Measurements from ENCODE around the gene PI4K2B. TPM values are rescaled to one million over a fixed set of nuclear protein-coding genes. Genes with fewer than 3 reads are reported as not detected.
A peak's percentile ranks its signal among the peaks of the same experiment; 100 is the strongest.

Gene PI4K2B
- total and polyA plus RNA-seq, 4 experiments from 2014 or later = 13.5 to 15.3 (median 14.5) TPM

- Histone ChIP-seq H3K9me3 (ENCODE audit: control insufficient read depth in 1 of 2, low read length in 2 of 2) (no peaks in the 10 kb centered on the region), H3K4me1 (ENCODE audit: insufficient read depth, low read length) (no peaks in the 10 kb centered on the region), H3K4me3 (ENCODE audit: low read length in 2 of 2) (no peak overlapping the region), H3K27me3 (ENCODE audit: insufficient read depth, low read length) (no peaks in the 10 kb centered on the region), H3K36me3 (ENCODE audit: insufficient read depth, low read length) (no peaks in the 10 kb centered on the region), H3K27ac (ENCODE audit: low read depth, low read length) (no peak overlapping the region)
- Mint-ChIP-seq H3K27ac (no peak overlapping the region), H3K4me3 (no peak overlapping the region), H3K9me3 (peaks cover 0 to 2% (median 0%) of the 10 kb centered on the region in 8 donors), H3K4me1 (no peaks in the 10 kb centered on the region), H3K36me3 (no peaks in the 10 kb centered on the region), H3K27me3 (peaks cover 9 to 26% of the 10 kb centered on the region in 2 donors)
- intact Hi-C loops (cut with micrococcal nuclease) = no loop called here
- CTCF ChIA-PET (ENCODE audit: partially characterized antibody) = interaction anchor here (0.7 kb wide), 1 partner anchor 9 kb away, joined by 3 read pairs; no protein-coding TSS in a partner anchor
- POLR2A ChIA-PET (ENCODE audit: partially characterized antibody) = no interaction called here
- no peak for DNase-seq
Measured at GRCh38 chr4:25303578-25303977, 69.7 kb downstream of the PI4K2B start.

GRCh38 chr4:25306518-25307057 lies 72.8 kb downstream of the PI4K2B start:
- ChIA-PET POLR2A (ENCODE audit: partially characterized antibody) (no interaction called here), CTCF (ENCODE audit: partially characterized antibody) (no interaction called here)
- Mint-ChIP-seq H3K36me3 (no peaks in the 10 kb centered on the region), H3K9me3 (peaks cover 0 to 2% (median 0%) of the 10 kb centered on the region in 8 donors), H3K27ac (no peak overlapping the region), H3K4me3 (no peak overlapping the region), H3K27me3 (peaks cover 7 to 18% of the 10 kb centered on the region in 2 donors), H3K4me1 (no peaks in the 10 kb centered on the region)
- Histone ChIP-seq H3K27me3 (ENCODE audit: insufficient read depth, low read length) (no peaks in the 10 kb centered on the region), H3K27ac (ENCODE audit: low read depth, low read length) (no peak overlapping the region), H3K4me1 (ENCODE audit: insufficient read depth, low read length) (no peaks in the 10 kb centered on the region), H3K9me3 (ENCODE audit: control insufficient read depth in 1 of 2, low read length in 2 of 2) (no peaks in the 10 kb centered on the region), H3K36me3 (ENCODE audit: insufficient read depth, low read length) (no peaks in the 10 kb centered on the region), H3K4me3 (ENCODE audit: low read length in 2 of 2) (no peak overlapping the region)
- DNase-seq = no peak
- intact Hi-C loops (cut with micrococcal nuclease) = no loop called here

GRCh38 chr4:25307596-25307995 lies 73.8 kb downstream of the PI4K2B start:
- Mint-ChIP-seq H3K9me3 (peaks cover 0 to 2% (median 0%) of the 10 kb centered on the region in 8 donors), H3K4me3 (no peak overlapping the region), H3K4me1 (peaks cover 2 to 8% (median 5%) of the 10 kb centered on the region in 4 donors), H3K36me3 (peaks cover 0 to under 1% of the 10 kb centered on the region in 2 donors), H3K27me3 (peaks cover 7 to 18% of the 10 kb centered on the region in 2 donors), H3K27ac (no peak overlapping the region)
- H3K4me3 ChIP-seq (ENCODE audit: low read length in 2 of 2) = no peak overlapping the region
- intact Hi-C loops (cut with micrococcal nuclease) = no loop called here
- ChIA-PET POLR2A (ENCODE audit: partially characterized antibody) (no interaction called here), CTCF (ENCODE audit: partially characterized antibody) (no interaction called here)
- H3K27ac ChIP-seq (ENCODE audit: low read depth, low read length) = no peak overlapping the region
- no peaks in the 10 kb centered on the region for H3K36me3 ChIP-seq (ENCODE audit: insufficient read depth, low read length)
- DNase-seq = no peak
- no peaks in the 10 kb centered on the region for H3K9me3 ChIP-seq (ENCODE audit: control insufficient read depth in 1 of 2, low read length in 2 of 2)
- peaks cover 5% of the 10 kb centered on the region for H3K4me1 ChIP-seq (ENCODE audit: insufficient read depth, low read length)
- H3K27me3 ChIP-seq (ENCODE audit: insufficient read depth, low read length) = no peaks in the 10 kb centered on the region

- no peak overlapping the region for H3K27ac Mint-ChIP-seq
Measured at GRCh38 chr4:25308306-25308705, 74.5 kb downstream of the PI4K2B start.

GRCh38 chr4:25308761-25309160 lies 74.9 kb downstream of the PI4K2B start:
- Histone ChIP-seq H3K36me3 (ENCODE audit: insufficient read depth, low read length) (no peaks in the 10 kb centered on the region), H3K27ac (ENCODE audit: low read depth, low read length) (no peak overlapping the region), H3K4me3 (ENCODE audit: low read length in 2 of 2) (no peak overlapping the region), H3K9me3 (ENCODE audit: control insufficient read depth in 1 of 2, low read length in 2 of 2) (no peaks in the 10 kb centered on the region), H3K27me3 (ENCODE audit: insufficient read depth, low read length) (no peaks in the 10 kb centered on the region), H3K4me1 (ENCODE audit: insufficient read depth, low read length) (peaks cover 15% of the 10 kb centered on the region)
- Mint-ChIP-seq H3K36me3 (peaks cover 0 to 10% of the 10 kb centered on the region in 2 donors), H3K9me3 (peaks cover 0 to 2% (median 0%) of the 10 kb centered on the region in 8 donors), H3K27ac (peak overlapping the region in 1 of 7 donors; percentile 50), H3K4me3 (no peak overlapping the region), H3K27me3 (peaks cover 7 to 17% of the 10 kb centered on the region in 2 donors), H3K4me1 (peaks cover 8 to 19% (median 14%) of the 10 kb centered on the region in 4 donors)
- ChIA-PET CTCF (ENCODE audit: partially characterized antibody) (no interaction called here), POLR2A (ENCODE audit: partially characterized antibody) (no interaction called here)
- no peak for DNase-seq
- intact Hi-C loops (cut with micrococcal nuclease) = no loop called here

More at GRCh38 chr4:25308306-25308705, 74.5 kb downstream of the PI4K2B start:
- H3K36me3 Mint-ChIP-seq = peaks cover 0 to 8% of the 10 kb centered on the region in 2 donors
- Histone ChIP-seq H3K4me3 (ENCODE audit: low read length in 2 of 2) (no peak overlapping the region), H3K27me3 (ENCODE audit: insufficient read depth, low read length) (no peaks in the 10 kb centered on the region), H3K4me1 (ENCODE audit: insufficient read depth, low read length) (peaks cover 10% of the 10 kb centered on the region), H3K9me3 (ENCODE audit: control insufficient read depth in 1 of 2, low read length in 2 of 2) (no peaks in the 10 kb centered on the region), H3K27ac (ENCODE audit: low read depth, low read length) (no peak overlapping the region), H3K36me3 (ENCODE audit: insufficient read depth, low read length) (no peaks in the 10 kb centered on the region)
- intact Hi-C loops (cut with micrococcal nuclease) = no loop called here
- peaks cover 0 to 2% (median 0%) of the 10 kb centered on the region in 8 donors for H3K9me3 Mint-ChIP-seq
- DNase-seq = no peak
- H3K4me1 Mint-ChIP-seq = peaks cover 5 to 15% (median 11%) of the 10 kb centered on the region in 4 donors
- POLR2A ChIA-PET (ENCODE audit: partially characterized antibody) = no interaction called here
- CTCF ChIA-PET (ENCODE audit: partially characterized antibody) = no interaction called here
- no peak overlapping the region for H3K4me3 Mint-ChIP-seq
- peaks cover 7 to 18% of the 10 kb centered on the region in 2 donors for H3K27me3 Mint-ChIP-seq

- no peak for DNase-seq
- CTCF ChIA-PET (ENCODE audit: partially characterized antibody) = interaction anchor here (0.5 to 1.7 kb wide), 4 partner anchors 9 to 126 kb away, joined by 3 to 6 read pairs (median 4); partner anchors contain the start of gene PI4K2B
- intact Hi-C loops (cut with micrococcal nuclease) = loop anchor here (5.0 to 10.0 kb wide), 2 partner anchors 602 to 725 kb away; partner anchors contain the start of genes DHX15 and SMIM20
- Mint-ChIP-seq H3K27me3 (peaks cover 7 to 17% of the 10 kb centered on the region in 2 donors), H3K4me1 (peaks cover 8 to 21% (median 15%) of the 10 kb centered on the region in 4 donors), H3K27ac (no peak overlapping the region), H3K4me3 (no peak overlapping the region), H3K9me3 (peaks cover 0 to 2% (median 0%) of the 10 kb centered on the region in 8 donors), H3K36me3 (peaks cover 0 to 11% of the 10 kb centered on the region in 2 donors)
- Histone ChIP-seq H3K27ac (ENCODE audit: low read depth, low read length) (no peak overlapping the region), H3K27me3 (ENCODE audit: insufficient read depth, low read length) (no peaks in the 10 kb centered on the region), H3K4me3 (ENCODE audit: low read length in 2 of 2) (no peak overlapping the region), H3K36me3 (ENCODE audit: insufficient read depth, low read length) (no peaks in the 10 kb centered on the region), H3K4me1 (ENCODE audit: insufficient read depth, low read length) (peaks cover 17% of the 10 kb centered on the region), H3K9me3 (ENCODE audit: control insufficient read depth in 1 of 2, low read length in 2 of 2) (no peaks in the 10 kb centered on the region)
- POLR2A ChIA-PET (ENCODE audit: partially characterized antibody) = no interaction called here
Measured at GRCh38 chr4:25310066-25310802, 76.4 kb downstream of the PI4K2B start.

- peaks cover 0 to 2% (median 0%) of the 10 kb centered on the region in 8 donors for H3K9me3 Mint-ChIP-seq
- H3K36me3 ChIP-seq (ENCODE audit: insufficient read depth, low read length) = peaks cover 2% of the 10 kb centered on the region
- CTCF ChIA-PET (ENCODE audit: partially characterized antibody) = interaction anchor here (0.8 to 1.7 kb wide), 3 partner anchors 20 to 78 kb away, joined by 3 to 6 read pairs (median 6); partner anchors contain the start of gene PI4K2B
- intact Hi-C loops (cut with micrococcal nuclease) = loop anchor here (5.0 to 10.0 kb wide), 2 partner anchors 602 to 726 kb away; partner anchors contain the start of genes DHX15 and SMIM20
- no peak overlapping the region for H3K4me3 ChIP-seq (ENCODE audit: low read length in 2 of 2)
- H3K36me3 Mint-ChIP-seq = peaks cover 0 to 14% of the 10 kb centered on the region in 2 donors
- H3K4me3 Mint-ChIP-seq = no peak overlapping the region
- POLR2A ChIA-PET (ENCODE audit: partially characterized antibody) = no interaction called here
- H3K27ac Mint-ChIP-seq = no peak overlapping the region
- peaks cover 17% of the 10 kb centered on the region for H3K4me1 ChIP-seq (ENCODE audit: insufficient read depth, low read length)
- H3K27ac ChIP-seq (ENCODE audit: low read depth, low read length) = no peak overlapping the region
- H3K27me3 Mint-ChIP-seq = peaks cover 7 to 17% of the 10 kb centered on the region in 2 donors
- no peaks in the 10 kb centered on the region for H3K9me3 ChIP-seq (ENCODE audit: control insufficient read depth in 1 of 2, low read length in 2 of 2)
- H3K4me1 Mint-ChIP-seq = peaks cover 8 to 21% (median 15%) of the 10 kb centered on the region in 4 donors
- DNase-seq = no peak
- no peaks in the 10 kb centered on the region for H3K27me3 ChIP-seq (ENCODE audit: insufficient read depth, low read length)
Measured at GRCh38 chr4:25310803-25311166, 77.0 kb downstream of the PI4K2B start.

Data from CD4-positive, alpha-beta memory T cell (primary cell).